Brain microvascular endothelial cell (primary cell): ENCODE results near the gene KIF7.

Experiments
- DNase-seq: peaks from one replicate; pipeline ENCODE4 v3.0.0-alpha.2; 2020
- H3K27ac ChIP-seq: fragments of 250-450 bp; sonication (Bioruptor Pico); 2 replicates; pipeline ENCODE4 v1.5.1; 2020; ENCODE audit warnings: mild to moderate bottlenecking, moderate library complexity
- H3K27me3 ChIP-seq: fragments of 250-450 bp; sonication (Bioruptor Pico); replicated peaks from 2 replicates; pipeline ENCODE4 v1.5.1; 2020; ENCODE audit warnings: mild to moderate bottlenecking
- H3K36me3 ChIP-seq: fragments of 250-450 bp; sonication (Bioruptor Pico); replicated peaks from 2 replicates; pipeline ENCODE4 v1.5.1; 2020; ENCODE audit warnings: mild to moderate bottlenecking
- H3K4me3 ChIP-seq: 2 replicates; pipeline ENCODE4 v1.5.1; 2011; ENCODE audit warnings: low read depth, mild to moderate bottlenecking, control low read depth, low read length, moderate library complexity
- CTCF ChIP-seq: IDR thresholded peaks from 2 replicates; pipeline ENCODE4 v1.5.1; 2011; ENCODE audit warnings: low read depth, mild to moderate bottlenecking, moderate library complexity, low read length, control low read depth, inconsistent platforms; ENCODE audit errors: missing control alignments
- in situ Hi-C: cut with HindIII; loops from 2 replicates; pipeline ENCODE4 v1.10.0; 2017; ENCODE audit warnings: low sequenced_read_pairs, low pct_ligation_motif_present

The KIF7 gene

GRCh38 chr15:89614164-89614563 is 41.1 kb downstream of the KIF7 start:
- Histone ChIP-seq H3K36me3 (no peaks in the 10 kb centered on the region), H3K27me3 (no peaks in the 10 kb centered on the region), H3K4me3 (no peak overlapping the region), H3K27ac (no peak overlapping the region)
- no peak for TF ChIP-seq CTCF
- in situ Hi-C loops: no loop called here
- no peak for DNase-seq

- in situ Hi-C loops: no loop called here
- Histone ChIP-seq H3K27me3 (no peaks in the 10 kb centered on the region), H3K4me3 (no peak overlapping the region), H3K27ac (no peak overlapping the region), H3K36me3 (no peaks in the 10 kb centered on the region)
- no peak for TF ChIP-seq CTCF
- no peak for DNase-seq
Observed at GRCh38 chr15:89613031-89613430, 42.2 kb downstream of the KIF7 start.

DNA sequence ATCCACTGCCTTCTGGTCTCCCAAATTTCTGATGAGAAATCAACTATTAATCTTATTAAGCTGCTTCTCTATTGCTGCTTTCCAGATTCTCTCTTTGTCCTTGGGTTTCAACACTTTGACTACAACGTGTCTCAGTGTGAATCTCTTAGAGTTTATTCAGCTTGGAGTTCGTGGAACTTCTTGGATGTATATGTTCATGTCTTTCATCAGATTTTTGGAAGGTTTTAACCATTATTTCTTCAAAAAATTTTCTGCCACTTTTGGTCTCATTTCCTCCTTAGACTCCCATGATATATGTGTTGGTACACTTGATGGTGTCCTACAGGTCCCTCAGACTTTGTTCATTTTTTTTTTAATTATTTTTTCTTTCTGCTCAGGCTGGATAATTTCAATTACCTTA is 44.0 kb downstream of the KIF7 start:
- no peak overlapping the region for H3K27ac ChIP-seq
- no peak for DNase-seq
- H3K4me3 ChIP-seq: no peak overlapping the region
- H3K27me3 ChIP-seq: no peaks in the 10 kb centered on the region
- no peak for TF ChIP-seq CTCF
- H3K36me3 ChIP-seq: no peaks in the 10 kb centered on the region
- in situ Hi-C loops: no loop called here

DNA sequence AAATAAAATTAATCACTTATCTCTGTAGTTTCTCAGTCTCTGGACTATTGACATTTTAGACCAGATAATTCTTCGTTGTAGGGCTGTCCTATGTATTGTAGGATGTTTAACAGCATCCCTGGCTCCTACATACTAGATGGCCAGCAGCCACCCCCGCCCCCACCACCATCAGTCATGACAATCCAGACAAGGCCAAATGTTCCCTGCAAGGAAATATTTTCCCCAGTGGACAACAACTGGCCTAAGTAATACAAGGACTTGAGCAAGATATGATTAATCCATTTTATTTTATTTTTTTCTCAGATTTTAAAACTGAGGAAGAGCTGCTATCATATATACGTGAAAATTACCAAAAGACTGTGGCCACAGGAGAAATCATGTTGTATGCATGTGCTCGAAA is 56.2 kb downstream of the KIF7 start:
- peak; percentile 40 for DNase-seq
- no peak for TF ChIP-seq CTCF
- H3K36me3 ChIP-seq: peaks cover 3% of the 10 kb centered on the region
- no peak overlapping the region for H3K27ac ChIP-seq
- H3K27me3 ChIP-seq: no peaks in the 10 kb centered on the region
- in situ Hi-C loops: no loop called here
- no peak overlapping the region for H3K4me3 ChIP-seq

GRCh38 chr15:89593018-89593417 is 62.2 kb downstream of the KIF7 start:
- in situ Hi-C loops: no loop called here
- DNase-seq: no peak

More at GRCh38 chr15:89593018-89593417, 62.2 kb downstream of the KIF7 start:
- Histone ChIP-seq H3K27me3 (no peaks in the 10 kb centered on the region), H3K4me3 (no peak overlapping the region), H3K27ac (no peak overlapping the region), H3K36me3 (no peaks in the 10 kb centered on the region)
- no peak for TF ChIP-seq CTCF
